H1 (cell line): ENCODE measurements around the gene PATJ. TPM values are rescaled to one million over a fixed set of nuclear protein-coding genes. Genes with fewer than 3 reads are reported as not detected.

ENCODE experiments used
- CTCF ChIA-PET: fragments of 300-600 bp; sonication (Branson Sonifier 250); formaldehyde crosslinking; loops from one replicate; lab custom pipeline; 2021; ENCODE audit not compliant: partially characterized antibody; lab: Charles Lee
- POLR2A ChIA-PET: fragments of 300-600 bp; sonication (Branson Sonifier 250); formaldehyde crosslinking; loops from one replicate; lab custom pipeline; 2021; ENCODE audit warnings: inconsistent platforms; ENCODE audit not compliant: partially characterized antibody; lab: Charles Lee
- DNase-seq, 2 experiments: peaks; one replicate each; pipeline versions ENCODE4 v3.0.0 to v3.0.0-alpha.2; 2010 to 2022; ENCODE audit warnings: low spot score in 2 of 2, low read depth in 1 of 2, mixed read lengths in 1 of 2
- FAIRE-seq: peaks from 2 replicates; lab custom pipeline; 2011; peaks lifted over from hg19 to GRCh38; lab: Jason Lieb, UNC
- H2AFZ ChIP-seq: 2 replicates; pipeline ENCODE4 v1.8.1; 2012; ENCODE audit warnings: low read length, inconsistent platforms
- H2AK5ac ChIP-seq: 2 replicates; pipeline ENCODE4 v1.6.1; 2013; ENCODE audit warnings: low read depth, low read length
- H2BK120ac ChIP-seq: replicated peaks from 2 replicates; pipeline ENCODE3; 2013; ENCODE audit warnings: low read depth, low read length, inconsistent platforms
- H2BK12ac ChIP-seq: 2 replicates; pipeline ENCODE4 v1.6.1; 2013; ENCODE audit warnings: low read depth, low read length
- H2BK15ac ChIP-seq: 2 replicates; pipeline ENCODE4 v1.6.1; 2013; ENCODE audit warnings: low read length
- H2BK20ac ChIP-seq: 2 replicates; pipeline ENCODE4 v1.6.1; 2013; ENCODE audit warnings: low read length
- H2BK5ac ChIP-seq: 2 replicates; pipeline ENCODE4 v1.6.1; 2013; ENCODE audit warnings: low read depth, low read length
- H3K14ac ChIP-seq: 2 replicates; pipeline ENCODE4 v1.6.1; 2013; ENCODE audit warnings: inconsistent platforms; ENCODE audit not compliant: insufficient read length
- H3K18ac ChIP-seq: 2 replicates; pipeline ENCODE4 v1.6.1; 2013; ENCODE audit warnings: low read length; ENCODE audit errors: extremely low read depth
- H3K23ac ChIP-seq: 2 replicates; pipeline ENCODE4 v1.6.1; 2013; ENCODE audit warnings: inconsistent platforms; ENCODE audit not compliant: insufficient read length
- H3K23me2 ChIP-seq: 2 replicates; pipeline ENCODE4 v1.6.1; 2013; ENCODE audit warnings: low read depth, low read length
- H3K27ac ChIP-seq: 2 replicates; pipeline ENCODE4 v1.6.1; 2011; ENCODE audit warnings: low read depth, low read length, inconsistent platforms
- H3K27me3 ChIP-seq, 4 experiments: replicated peaks in 1 of 4; 1 replicate in 1 of 4; 2 replicates in 3 of 4; pipeline versions ENCODE4 v1.6.1 to v1.8.1; 2011 to 2013; ENCODE audit warnings: low read length in 3 of 4, mild to moderate bottlenecking in 3 of 4, inconsistent platforms in 2 of 4, mixed read lengths in 2 of 4, moderate library complexity in 1 of 4; ENCODE audit not compliant: control insufficient read depth in 3 of 4, insufficient read depth in 3 of 4; ENCODE audit errors: extremely low read depth in 1 of 4
- H3K36me3 ChIP-seq, 4 experiments: 2 replicates each; pipeline versions ENCODE4 v1.6.1 to v1.8.1; 2011 to 2013; ENCODE audit warnings: mild to moderate bottlenecking in 4 of 4, low read length in 3 of 4, moderate library complexity in 2 of 4, control low read depth in 1 of 4, inconsistent platforms in 1 of 4; ENCODE audit not compliant: insufficient read depth in 4 of 4, control insufficient read depth in 2 of 4
- H3K4ac ChIP-seq: replicated peaks from 2 replicates; pipeline ENCODE3; 2013; ENCODE audit warnings: low read length, low read depth, mixed read lengths, inconsistent platforms; ENCODE audit not compliant: insufficient read length
- H3K4me1 ChIP-seq, 4 experiments: replicated peaks in 1 of 4; 1 replicate in 1 of 4; 2 replicates in 3 of 4; pipeline versions ENCODE4 v1.6.1 to v1.8.1; 2011 to 2013; ENCODE audit warnings: low read length in 3 of 4, inconsistent platforms in 2 of 4, mixed read lengths in 1 of 4; ENCODE audit not compliant: insufficient read depth in 4 of 4, control insufficient read depth in 3 of 4
- H3K4me2 ChIP-seq, 2 experiments: 2 replicates each; pipeline versions ENCODE4 v1.6.1 to v1.8.1; 2011 to 2013; ENCODE audit warnings: low read depth in 2 of 2, low read length in 2 of 2, control low read depth in 1 of 2, inconsistent platforms in 1 of 2, mild to moderate bottlenecking in 1 of 2; ENCODE audit not compliant: insufficient read depth in 1 of 2
- H3K4me3 ChIP-seq, 4 experiments: fragments of 200-600, 300-600 bp in 1 of 4; sonication (generic), shearing (Covaris generic), sonication (Bioruptor Twin) in 1 of 4; 2 replicates each; pipeline versions ENCODE4 v1.5.1 to v1.8.1; 2011 to 2016; ENCODE audit warnings: low read length in 4 of 4, low read depth in 3 of 4, control low read depth in 2 of 4, inconsistent platforms in 2 of 4, mild to moderate bottlenecking in 2 of 4, mixed read lengths in 1 of 4, moderate library complexity in 1 of 4; ENCODE audit not compliant: insufficient read depth in 2 of 4; ENCODE audit errors: extremely low read depth in 1 of 4
- H3K56ac ChIP-seq: replicated peaks from 2 replicates; pipeline ENCODE3; 2013; ENCODE audit warnings: low read depth, mild to moderate bottlenecking, mixed read lengths, low read length, inconsistent platforms; ENCODE audit not compliant: insufficient read length
- H3K79me1 ChIP-seq: 2 replicates; pipeline ENCODE4 v1.6.1; 2013; ENCODE audit warnings: low read depth, low read length, control low read depth
- H3K79me2 ChIP-seq, 2 experiments: 2 replicates each; pipeline versions ENCODE4 v1.6.1 to v1.8.1; 2012 to 2013; ENCODE audit warnings: low read length in 2 of 2, mild to moderate bottlenecking in 2 of 2, inconsistent platforms in 1 of 2; ENCODE audit not compliant: insufficient read depth in 2 of 2, control insufficient read depth in 1 of 2
- H3K9ac ChIP-seq, 4 experiments: replicated peaks in 1 of 4; 1 replicate in 1 of 4; 2 replicates in 3 of 4; pipeline versions ENCODE4 v1.6.1 to v1.8.1; 2011 to 2013; ENCODE audit warnings: low read depth in 3 of 4, low read length in 3 of 4, control low read depth in 2 of 4, mild to moderate bottlenecking in 2 of 4, moderate library complexity in 2 of 4, inconsistent platforms in 1 of 4; ENCODE audit errors: extremely low read depth in 1 of 4
- H3K9me3 ChIP-seq, 2 experiments: 2 replicates each; pipeline versions ENCODE4 v1.6.1 to v1.8.1; 2012 to 2013; ENCODE audit warnings: mild to moderate bottlenecking in 2 of 2, moderate library complexity in 2 of 2, control low read depth in 1 of 2, inconsistent platforms in 1 of 2, low read depth in 1 of 2, low read length in 1 of 2, mixed read lengths in 1 of 2; ENCODE audit not compliant: insufficient read depth in 2 of 2
- H4K20me1 ChIP-seq, 2 experiments: replicated peaks in 1 of 2; 2 replicates each; pipeline versions ENCODE3 to v1.8.1; 2011 to 2013; ENCODE audit warnings: inconsistent platforms in 2 of 2, low read length in 2 of 2, mild to moderate bottlenecking in 1 of 2; ENCODE audit not compliant: insufficient read depth in 2 of 2, control insufficient read depth in 1 of 2
- H4K5ac ChIP-seq: 2 replicates; pipeline ENCODE4 v1.6.1; 2013; ENCODE audit warnings: low read length, low read depth, mixed read lengths, inconsistent platforms; ENCODE audit not compliant: insufficient read length
- H4K8ac ChIP-seq: 2 replicates; pipeline ENCODE4 v1.8.0; 2013; ENCODE audit warnings: mild to moderate bottlenecking, moderate library complexity, low read length, inconsistent platforms; ENCODE audit not compliant: insufficient read depth; ENCODE audit errors: extremely low read depth
- H4K91ac ChIP-seq: replicated peaks from 2 replicates; pipeline ENCODE3; 2013; ENCODE audit warnings: low read length, mixed read lengths, inconsistent platforms; ENCODE audit not compliant: insufficient read length
- ATF2 ChIP-seq: IDR thresholded peaks from 2 replicates; pipeline ENCODE4 v1.6.1; 2012; ENCODE audit warnings: low read length, inconsistent platforms
- CBX5 ChIP-seq: fragments of 300-800, 300-1000 bp; sonication (generic); IDR thresholded peaks from 2 replicates; pipeline ENCODE4 v1.7.1; 2016; ENCODE audit warnings: antibody characterized with exemption, low read length, low read depth
- CHD1 ChIP-seq: IDR thresholded peaks from 2 replicates; pipeline ENCODE4 v1.6.1; 2012; ENCODE audit warnings: low read depth, low read length, improper control_type of control experiment
- E2F6 ChIP-seq: IDR thresholded peaks from 2 replicates; pipeline ENCODE4 v1.6.1; 2012; ENCODE audit warnings: inconsistent platforms
- KDM1A ChIP-seq: fragments of 200-600, 300-600 bp; sonication (generic); IDR thresholded peaks from 2 replicates; pipeline ENCODE4 v1.7.1; 2016; ENCODE audit warnings: mild to moderate bottlenecking, low read length, borderline replicate concordance
- TCF12 ChIP-seq: IDR thresholded peaks from 2 replicates; pipeline ENCODE4 v1.6.1; 2011; ENCODE audit warnings: low read depth, mild to moderate bottlenecking, low read length
- WGBS, 2 experiments: shearing (Covaris generic) in 1 of 2; methylation state at CpG; one replicate each; pipeline versions ENCODE4 v1.1.6 to v1.1.7; 2013 to 2015; ENCODE audit warnings: low lambda C conversion rate in 2 of 2, mixed read lengths in 2 of 2, inconsistent platforms in 1 of 2, low coverage in 1 of 2, missing lambda C conversion rate in 1 of 2; ENCODE audit not compliant: insufficient replicate concordance in 2 of 2, insufficient coverage in 1 of 2, insufficient read length in 1 of 2; ENCODE audit errors: extremely low coverage in 1 of 2, missing lambda C conversion rate in 1 of 2; 5-methylcytosine and 5-hydroxymethylcytosine counted together
- polyA plus RNA-seq, 7 experiments: library from polyadenylated mRNA; depleted of rRNA in 3 of 7; stranded (reverse) in 5 of 7; unstranded in 2 of 7; fragments of >200 nt in 5 of 7; fragments of 200-250 nt in 2 of 7; gene quantifications; 1 replicate in 5 of 7; 2 replicates in 1 of 7; 4 replicates in 1 of 7; pipeline versions ENCODE4 v1.2.1 to v1.2.3, GENCODE V29; 2011 to 2013; ENCODE audit warnings: missing spikeins in 2 of 7, mixed read lengths in 2 of 7
- total RNA-seq: library from RNA; stranded (reverse); fragmentation: NEBNext Ultra II Directional; extraction: Animal tissue kit (Norgen Biotek cat#: 25700); gene quantifications from 2 replicates; pipeline ENCODE4 v1.2.1, GENCODE V29; 2021

PATJ gene
- total and polyA plus RNA-seq, 2 of the 8 experiments (the other 6 are each of a cell fraction or from before 2014, with no cell fraction given) = 8.2 to 55.6 TPM

GRCh38 chr1:62012836-62013235 is 270.6 kb downstream of the PATJ start:
- Histone ChIP-seq H3K9me3 (no peaks in the 10 kb centered on the region), H3K27me3 (no peaks in the 10 kb centered on the region), H3K14ac (no peak overlapping the region), H2BK12ac (no peak overlapping the region), H3K79me2 (no peaks in the 10 kb centered on the region), H2BK15ac (no peak overlapping the region), H3K4me1 (no peaks in the 10 kb centered on the region), H3K27ac (no peak overlapping the region), H3K18ac (no peak overlapping the region), H2BK5ac (no peak overlapping the region), H3K23ac (no peak overlapping the region), H3K4ac (no peak overlapping the region), H2BK120ac (no peak overlapping the region), H2AK5ac (no peak overlapping the region), H4K8ac (no peak overlapping the region), H4K91ac (no peak overlapping the region), H3K79me1 (no peaks in the 10 kb centered on the region), H2AFZ (no peak overlapping the region), H3K36me3 (no peaks in the 10 kb centered on the region; a peak in 1 of 8 replicates), H3K9ac (no peak overlapping the region), H3K23me2 (no peaks in the 10 kb centered on the region), H3K4me3 (no peak overlapping the region), H4K20me1 (no peaks in the 10 kb centered on the region), H3K4me2 (no peak overlapping the region), H2BK20ac (no peak overlapping the region), H3K56ac (no peak overlapping the region), H4K5ac (no peak overlapping the region)
- DNase-seq (no peak), FAIRE-seq (no peak)
- ChIA-PET CTCF (interaction anchor here (0.6 to 2.6 kb wide), 11 partner anchors 14 to 766 kb away, joined by 3 to 8 read pairs (median 3); no protein-coding TSS in a partner anchor), POLR2A (interaction anchor here (0.8 to 1.0 kb wide), 2 partner anchors 10 to 38 kb away, joined by 3 read pairs; no protein-coding TSS in a partner anchor)
- WGBS, 2 experiments = 97% methylated on average over 6 of the region's 6 CpGs; no CpG with 5 or more reads in 1 of the 2 experiments
- no peak for TF ChIP-seq ATF2
- no peak for TF ChIP-seq TCF12
- no peak for TF ChIP-seq CBX5
- no peak for TF ChIP-seq KDM1A
- no peak for TF ChIP-seq CHD1
- no peak for TF ChIP-seq E2F6
